Kidney epithelial cell (primary cell): ENCODE data around the gene SIRPA. TPM values are rescaled to one million over a fixed set of nuclear protein-coding genes. Genes with fewer than 3 reads are reported as not detected.

Experiments
- DNase-seq: peaks from one replicate; pipeline ENCODE4 v3.0.0-alpha.2; 2010; ENCODE audit warnings: low read depth
- H3K27me3 ChIP-seq: 2 replicates; pipeline ENCODE4 v1.6.0; 2011; ENCODE audit warnings: low read length; ENCODE audit not compliant: control insufficient read depth, insufficient read depth
- H3K36me3 ChIP-seq: 2 replicates; pipeline ENCODE4 v1.5.1; 2011; ENCODE audit warnings: low read length; ENCODE audit not compliant: control insufficient read depth, insufficient read depth
- H3K4me3 ChIP-seq: 2 replicates; pipeline ENCODE4 v1.5.1; 2011; ENCODE audit warnings: low read depth, mild to moderate bottlenecking, control low read depth, low read length
- CTCF ChIP-seq: IDR thresholded peaks from 2 replicates; pipeline ENCODE4 v1.5.1; 2011; ENCODE audit warnings: mild to moderate bottlenecking, moderate library complexity, low read length, control low read depth, inconsistent platforms; ENCODE audit not compliant: insufficient read depth, poor library complexity, severe bottlenecking
- total RNA-seq: library from RNA; depleted of rRNA; stranded (reverse); fragments of >200 nt; gene quantifications from 2 replicates; pipeline ENCODE4 v1.2.3, GENCODE V29; 2015

Gene SIRPA
- total RNA-seq, 1 donor from 2014 or later = 40.6 TPM

- Histone ChIP-seq H3K36me3 (peaks cover 2% of the 10 kb centered on the region), H3K27me3 (peaks cover 17% of the 10 kb centered on the region), H3K4me3 (no peak overlapping the region)
- no peak for DNase-seq
- TF ChIP-seq CTCF = no peak
Measured at GRCh38 chr20:1942486-1943274, 47.5 kb downstream of the SIRPA start.

GRCh38 chr20:1943275-1944002 is 48.2 kb downstream of the SIRPA start:
- no peak for DNase-seq
- H3K36me3 ChIP-seq = peaks cover 2% of the 10 kb centered on the region
- no peak overlapping the region for H3K4me3 ChIP-seq
- peaks cover 18% of the 10 kb centered on the region for H3K27me3 ChIP-seq
- no peak for TF ChIP-seq CTCF

- no peak overlapping the region for H3K4me3 ChIP-seq
- H3K27me3 ChIP-seq = peaks cover 18% of the 10 kb centered on the region
- H3K36me3 ChIP-seq = no peaks in the 10 kb centered on the region
- no peak for DNase-seq
- no peak for TF ChIP-seq CTCF
Measured at GRCh38 chr20:1944345-1945091, 49.3 kb downstream of the SIRPA start.

GRCh38 chr20:1945134-1945618 is 50.0 kb downstream of the SIRPA start:
- Histone ChIP-seq H3K27me3 (peaks cover 18% of the 10 kb centered on the region), H3K4me3 (no peak overlapping the region), H3K36me3 (no peaks in the 10 kb centered on the region)
- DNase-seq = no peak
- no peak for TF ChIP-seq CTCF

GRCh38 chr20:1945660-1946059 is 50.5 kb downstream of the SIRPA start:
- no peak for DNase-seq
- Histone ChIP-seq H3K4me3 (no peak overlapping the region), H3K27me3 (peaks cover 18% of the 10 kb centered on the region), H3K36me3 (no peaks in the 10 kb centered on the region)
- TF ChIP-seq CTCF = no peak
